ENCODE data around the gene OAF. TPM values are rescaled to one million over a fixed set of nuclear protein-coding genes. Genes with fewer than 3 reads are reported as not detected.
A peak's percentile ranks its signal among the peaks of the same experiment; 100 is the strongest.

The OAF gene
- total RNA-seq, 4 donors from 2014 or later: 29.2 to 90.1 (median 44.6) TPM

DNA sequence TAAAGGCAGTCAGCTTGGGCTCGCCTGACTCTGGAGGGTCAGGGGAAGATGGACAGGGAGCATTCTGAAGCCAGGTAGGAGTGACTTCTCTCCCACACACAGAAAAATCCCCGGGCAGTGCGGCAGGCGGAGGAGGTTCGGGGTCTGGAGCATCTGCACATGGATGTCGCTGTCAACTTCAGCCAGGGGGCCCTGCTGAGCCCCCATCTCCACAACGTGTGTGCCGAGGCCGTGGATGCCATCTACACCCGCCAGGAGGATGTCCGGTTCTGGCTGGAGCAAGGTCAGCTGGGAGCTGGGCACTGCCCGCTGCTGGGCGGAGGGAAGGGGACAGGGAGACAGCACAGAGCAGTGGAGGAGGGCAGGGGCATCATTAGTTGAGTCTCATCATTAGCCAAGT, 15.9 kb downstream of the OAF start:
- no peaks in the 10 kb centered on the region for H3K36me3 ChIP-seq
- intact Hi-C loops (cut with DNase I; ENCODE audit: low total_unique reads): loop anchor here (5.0 kb wide), 1 partner anchor 49 kb away; no protein-coding TSS in a partner anchor
- no peaks in the 10 kb centered on the region for H3K27me3 ChIP-seq
- no peak for DNase-seq
- H3K4me1 ChIP-seq: peaks cover 0 to 7% of the 10 kb centered on the region in 2 donors
- TF ChIP-seq CTCF (IDR thresholded peaks at IDR 0.05) (no peak), POLR2A (IDR thresholded peaks at IDR 0.05) (no peak)
- no peak overlapping the region for H3K4me3 ChIP-seq
- H3K9me3 ChIP-seq: no peaks in the 10 kb centered on the region
- H3K27ac ChIP-seq: peak overlapping the region; percentile 71 to 73

DNA sequence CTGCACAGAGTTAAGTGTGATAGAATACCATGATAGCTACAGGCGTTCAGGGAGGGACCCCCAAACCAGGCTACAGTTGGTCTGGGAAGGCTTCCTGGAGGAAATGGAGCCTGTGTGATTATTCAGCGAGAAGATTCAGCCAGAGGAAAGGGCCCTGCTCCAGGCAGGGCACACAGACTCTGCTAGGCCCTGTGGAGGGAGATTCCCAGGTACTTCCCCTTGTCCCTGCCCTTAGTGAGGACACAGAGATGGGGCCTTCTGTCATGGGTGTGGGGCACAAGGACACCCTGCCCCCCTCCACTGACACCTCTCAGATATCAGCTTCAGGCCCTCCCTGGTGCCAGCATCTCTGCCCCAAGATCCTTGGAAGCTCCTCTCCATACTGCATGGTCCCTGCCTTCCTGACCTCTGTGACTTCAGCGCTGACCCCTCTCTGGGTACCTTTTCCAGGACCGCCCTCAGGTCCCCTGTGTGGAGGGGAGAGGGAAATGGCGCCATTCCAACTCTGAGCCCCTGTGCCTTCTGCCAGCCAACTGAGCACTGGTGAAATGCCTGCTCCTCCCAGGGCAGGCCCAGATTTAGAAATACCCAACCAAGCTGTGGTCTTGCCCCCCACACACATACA, 16.5 kb downstream of the OAF start:
- intact Hi-C loops (cut with DNase I; ENCODE audit: low total_unique reads): loop anchor here (5.0 kb wide), 1 partner anchor 50 kb away; no protein-coding TSS in a partner anchor
- no peak for TF ChIP-seq CTCF (IDR thresholded peaks at IDR 0.05)
- TF ChIP-seq POLR2A (IDR thresholded peaks at IDR 0.05): no peak
- H3K36me3 ChIP-seq: no peaks in the 10 kb centered on the region
- H3K4me3 ChIP-seq: no peak overlapping the region
- no peak overlapping the region for H3K27ac ChIP-seq
- H3K27me3 ChIP-seq: no peaks in the 10 kb centered on the region
- peaks cover 0 to 7% of the 10 kb centered on the region in 2 donors for H3K4me1 ChIP-seq
- no peak for DNase-seq
- no peaks in the 10 kb centered on the region for H3K9me3 ChIP-seq

DNA sequence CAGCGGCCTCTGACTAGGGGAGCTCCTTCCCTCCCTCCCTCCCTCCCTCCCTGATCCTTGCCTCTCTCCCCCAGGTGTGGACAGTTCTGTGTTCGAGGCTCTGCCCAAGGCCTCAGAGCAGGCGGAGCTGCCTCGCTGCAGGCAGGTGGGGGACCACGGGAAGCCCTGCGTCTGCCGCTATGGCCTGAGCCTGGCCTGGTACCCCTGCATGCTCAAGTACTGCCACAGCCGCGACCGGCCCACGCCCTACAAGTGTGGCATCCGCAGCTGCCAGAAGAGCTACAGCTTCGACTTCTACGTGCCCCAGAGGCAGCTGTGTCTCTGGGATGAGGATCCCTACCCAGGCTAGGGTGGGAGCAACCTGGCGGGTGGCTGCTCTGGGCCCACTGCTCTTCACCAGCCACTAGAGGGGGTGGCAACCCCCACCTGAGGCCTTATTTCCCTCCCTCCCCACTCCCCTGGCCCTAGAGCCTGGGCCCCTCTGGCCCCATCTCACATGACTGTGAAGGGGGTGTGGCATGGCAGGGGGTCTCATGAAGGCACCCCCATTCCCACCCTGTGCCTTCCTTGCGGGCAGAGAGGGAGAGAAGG, 18.1 kb downstream of the OAF start:
- Histone ChIP-seq H3K9me3 (no peaks in the 10 kb centered on the region), H3K27me3 (no peaks in the 10 kb centered on the region), H3K4me3 (no peak overlapping the region), H3K36me3 (no peaks in the 10 kb centered on the region), H3K27ac (peak overlapping the region; percentile 1 to 25), H3K4me1 (peaks cover 0 to 7% of the 10 kb centered on the region in 2 donors)
- no peak for DNase-seq
- no peak for TF ChIP-seq POLR2A (IDR thresholded peaks at IDR 0.05)
- peak in 1 of 4 experiments; percentile 4 for TF ChIP-seq CTCF (IDR thresholded peaks at IDR 0.05)
- intact Hi-C loops (cut with DNase I; ENCODE audit: low total_unique reads): loop anchor here (5.0 kb wide), 1 partner anchor 52 kb away; no protein-coding TSS in a partner anchor

DNA sequence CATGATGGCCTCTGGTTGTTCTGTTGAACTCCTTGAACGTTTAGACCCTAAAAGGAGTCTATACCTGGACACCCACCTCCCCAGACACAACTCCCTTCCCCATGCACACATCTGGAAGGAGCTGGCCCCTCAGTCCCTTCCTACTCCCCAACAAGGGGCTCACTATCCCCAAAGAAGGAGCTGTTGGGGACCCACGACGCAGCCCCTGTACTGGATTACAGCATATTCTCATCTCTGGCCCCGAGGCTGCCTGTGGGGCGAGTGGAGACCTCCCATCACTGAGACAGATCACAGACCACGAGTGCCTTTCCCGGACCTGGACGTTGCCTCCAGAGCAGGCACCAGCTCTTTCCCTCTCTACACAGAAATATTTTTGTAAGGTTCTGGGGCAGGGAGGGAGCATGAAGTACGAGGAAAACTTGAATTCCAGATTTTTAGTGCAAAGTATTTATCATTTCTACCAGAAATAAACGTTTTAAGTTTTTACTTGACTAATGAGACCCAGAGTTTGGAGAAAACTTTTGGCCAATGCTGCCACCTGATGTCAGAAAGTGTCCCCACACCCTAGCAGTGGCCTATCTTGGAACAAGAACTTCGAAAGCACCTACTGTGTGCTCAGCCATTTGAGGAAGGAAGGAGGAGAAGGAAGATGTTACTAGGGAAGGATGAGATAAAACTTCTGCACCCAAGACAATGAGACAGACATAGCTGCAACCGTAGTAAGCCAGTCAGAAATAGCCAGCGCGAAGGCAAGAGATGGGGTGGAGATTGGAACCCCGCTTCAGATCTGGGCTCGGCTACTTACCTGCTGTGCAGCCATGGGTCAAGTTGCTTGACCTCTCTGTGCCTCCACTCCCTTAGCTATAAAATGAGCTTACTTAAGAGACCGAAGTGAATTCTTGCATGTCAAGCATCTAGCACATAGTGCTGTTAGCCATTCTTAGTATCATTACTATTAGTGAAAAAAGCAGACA, 18.9 kb downstream of the OAF start:
- peak; percentile 64 to 82 (median 70) for TF ChIP-seq CTCF (IDR thresholded peaks at IDR 0.05)
- no peak for TF ChIP-seq POLR2A (IDR thresholded peaks at IDR 0.05)
- no peak for DNase-seq
- peaks cover 0 to 7% of the 10 kb centered on the region in 2 donors for H3K4me1 ChIP-seq
- peak overlapping the region; percentile 1 to 25 for H3K27ac ChIP-seq
- H3K4me3 ChIP-seq: no peak overlapping the region
- no peaks in the 10 kb centered on the region for H3K36me3 ChIP-seq
- intact Hi-C loops (cut with DNase I; ENCODE audit: low total_unique reads): loop anchor here (5.0 kb wide), 1 partner anchor 52 kb away; no protein-coding TSS in a partner anchor
- no peaks in the 10 kb centered on the region for H3K9me3 ChIP-seq
- no peaks in the 10 kb centered on the region for H3K27me3 ChIP-seq

All from uterus (tissue), 4 donors.